A549 treated with DMSO at 1 μM for 4 hours (cell line): ENCODE measurements around the gene CEP78. TPM values are rescaled to one million over a fixed set of nuclear protein-coding genes. Genes with fewer than 3 reads are reported as not detected.

Experiments
- total RNA-seq: library from RNA; stranded (reverse); fragments of 200-300 nt; extraction: Qiagen RNA extraction; gene quantifications from 5 replicates; pipeline ENCODE4 v1.2.3, GENCODE V29; 2022; ENCODE audit warnings: low read depth

The CEP78 gene, protein sequence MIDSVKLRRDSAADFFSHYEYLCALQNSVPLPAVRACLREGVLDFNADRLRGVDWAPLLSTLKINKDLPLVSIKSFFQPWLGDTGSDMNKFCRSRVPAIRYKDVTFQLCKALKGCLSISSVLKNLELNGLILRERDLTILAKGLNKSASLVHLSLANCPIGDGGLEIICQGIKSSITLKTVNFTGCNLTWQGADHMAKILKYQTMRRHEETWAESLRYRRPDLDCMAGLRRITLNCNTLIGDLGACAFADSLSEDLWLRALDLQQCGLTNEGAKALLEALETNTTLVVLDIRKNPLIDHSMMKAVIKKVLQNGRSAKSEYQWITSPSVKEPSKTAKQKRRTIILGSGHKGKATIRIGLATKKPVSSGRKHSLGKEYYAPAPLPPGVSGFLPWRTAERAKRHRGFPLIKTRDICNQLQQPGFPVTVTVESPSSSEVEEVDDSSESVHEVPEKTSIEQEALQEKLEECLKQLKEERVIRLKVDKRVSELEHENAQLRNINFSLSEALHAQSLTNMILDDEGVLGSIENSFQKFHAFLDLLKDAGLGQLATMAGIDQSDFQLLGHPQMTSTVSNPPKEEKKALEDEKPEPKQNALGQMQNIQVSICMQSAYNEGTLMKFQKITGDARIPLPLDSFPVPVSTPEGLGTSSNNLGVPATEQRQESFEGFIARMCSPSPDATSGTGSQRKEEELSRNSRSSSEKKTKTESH
- 15.9 to 23.6 TPM (median 20.7 TPM) in 5 replicates for total RNA-seq

DNA sequence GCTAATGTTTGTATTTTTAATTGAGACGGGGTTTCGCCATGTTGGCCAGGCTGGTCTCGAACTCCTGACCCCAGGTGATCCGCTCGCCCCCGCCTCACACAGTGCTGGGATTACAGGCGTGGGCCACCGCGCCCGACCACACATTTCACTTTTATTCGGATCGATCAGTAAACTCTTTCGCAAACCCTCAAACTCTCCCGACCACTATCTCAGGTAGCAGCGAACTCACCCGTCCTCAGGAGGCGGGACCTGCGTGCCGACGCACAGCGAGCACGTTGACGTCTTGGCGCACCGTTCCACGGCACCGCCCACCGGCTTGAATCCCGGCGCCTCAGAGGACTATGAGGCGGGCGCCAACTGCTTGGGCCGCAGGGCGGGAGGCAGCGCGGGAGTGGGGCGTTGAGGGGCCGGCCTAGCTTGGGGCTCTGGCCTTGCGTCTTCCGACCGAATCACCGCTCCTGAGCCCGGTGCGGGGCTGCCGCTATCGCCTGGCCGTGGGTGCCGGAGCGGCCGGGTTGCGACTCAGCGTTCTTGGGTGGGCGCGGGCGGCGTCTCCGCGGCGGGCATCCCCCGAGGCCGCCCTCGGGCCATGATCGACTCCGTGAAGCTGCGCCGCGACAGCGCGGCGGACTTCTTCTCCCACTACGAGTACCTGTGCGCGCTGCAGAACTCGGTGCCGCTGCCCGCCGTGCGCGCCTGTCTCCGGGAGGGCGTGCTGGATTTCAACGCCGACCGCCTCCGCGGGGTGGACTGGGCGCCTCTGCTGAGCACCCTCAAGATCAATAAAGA, at the start of gene CEP78:
TSS of gene CEP78 (plus strand) at position 314 of the 789 bp plus-strand sequence. CDS start at position 590, 276 bp downstream.

DNA sequence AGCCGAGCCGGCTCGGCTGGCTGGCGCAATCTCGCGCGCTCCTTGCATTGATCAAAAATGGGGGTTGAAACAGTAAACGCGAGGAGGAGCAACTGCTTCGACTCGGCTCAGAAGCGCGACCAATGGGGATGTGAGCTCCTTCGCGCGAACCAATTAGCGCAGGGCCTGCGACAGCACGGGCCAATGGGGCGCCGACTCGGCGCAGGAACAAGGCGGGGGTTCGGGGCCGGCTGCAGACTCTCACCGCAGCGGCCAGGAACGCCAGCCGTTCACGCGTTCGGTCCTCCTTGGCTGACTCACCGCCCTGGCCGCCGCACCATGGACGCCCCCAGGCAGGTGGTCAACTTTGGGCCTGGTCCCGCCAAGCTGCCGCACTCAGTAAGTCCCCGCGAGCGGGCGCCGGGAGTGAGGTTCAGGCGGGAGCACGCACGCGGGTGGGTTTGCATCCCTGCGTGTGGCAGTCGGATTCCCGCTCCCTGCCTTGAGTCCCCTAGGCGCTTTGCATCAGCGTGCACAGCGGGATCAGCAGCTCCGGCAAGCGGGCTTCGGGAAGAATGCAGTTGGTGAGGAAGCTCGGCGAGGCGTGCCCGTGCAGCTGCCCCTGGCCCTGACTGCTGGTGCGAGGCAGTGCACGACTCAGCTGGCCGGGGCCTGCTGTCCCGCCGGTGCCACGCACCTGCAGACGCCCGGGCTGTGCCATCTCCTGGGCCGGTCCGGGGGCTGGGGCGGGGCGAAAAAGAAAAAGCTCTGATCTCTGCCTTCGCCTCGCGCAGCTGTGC, 61.2 kb downstream of the CEP78 start, which contains the start of gene PSAT1:
TSS of gene PSAT1 (plus strand) at position 233 of the 779 bp plus-strand sequence. CDS start at position 319, 86 bp downstream.

Other genes with a start within 250 kb of the CEP78 start
- 15.8 to 27.5 TPM (median 19.7 TPM) in 5 replicates for gene GNAQ, start 204.3 kb upstream of the CEP78 start, total RNA-seq
- 169 to 197 TPM (median 192 TPM) in 5 replicates for gene PSAT1, start 61.0 kb downstream of the CEP78 start, total RNA-seq